ENCODE data around the gene ANTXR1.

ANTXR1 gene

GRCh38 chr2:69209482-69209881, 196.5 kb downstream of the ANTXR1 start:
- Histone ChIP-seq H2AFZ (ENCODE audit: low read length) (no peak overlapping the region), H3K79me2 (ENCODE audit: insufficient read depth, low read length) (no peaks in the 10 kb centered on the region), H3K27me3 (ENCODE audit: insufficient read depth, low read length, poor library complexity, severe bottlenecking) (no peaks in the 10 kb centered on the region), H3K9ac (ENCODE audit: low read depth, low read length, poor library complexity, severe bottlenecking) (no peak overlapping the region), H3K9me2 (replicated peaks; ENCODE audit: low read depth, low read length) (no peaks in the 10 kb centered on the region), H3K4me1 (ENCODE audit: insufficient read depth, low read length, poor library complexity, severe bottlenecking) (peaks cover 6% of the 10 kb centered on the region), H3K4me2 (ENCODE audit: low read depth, low read length, poor library complexity, severe bottlenecking) (no peak overlapping the region), H3K36me3 (ENCODE audit: insufficient read depth, low read length) (no peaks in the 10 kb centered on the region; the same call in 1 of the 2 replicates), H3K4me3 (ENCODE audit: low read length, poor library complexity, severe bottlenecking) (no peak overlapping the region), H3F3A (ENCODE audit: low read depth) (no peaks in the 10 kb centered on the region), H4K20me1 (ENCODE audit: insufficient read depth, low read length, poor library complexity, severe bottlenecking) (no peaks in the 10 kb centered on the region), H3K9me3 (ENCODE audit: insufficient read depth, low read depth, low read length) (no peaks in the 10 kb centered on the region)
- TF ChIP-seq EZH2phosphoT487 (IDR thresholded peaks at IDR 0.05; ENCODE audit: borderline replicate concordance) (no peak), CTCF (conservative IDR thresholded peaks at IDR 0.05; ENCODE audit: low read length) (no peak)

DNA sequence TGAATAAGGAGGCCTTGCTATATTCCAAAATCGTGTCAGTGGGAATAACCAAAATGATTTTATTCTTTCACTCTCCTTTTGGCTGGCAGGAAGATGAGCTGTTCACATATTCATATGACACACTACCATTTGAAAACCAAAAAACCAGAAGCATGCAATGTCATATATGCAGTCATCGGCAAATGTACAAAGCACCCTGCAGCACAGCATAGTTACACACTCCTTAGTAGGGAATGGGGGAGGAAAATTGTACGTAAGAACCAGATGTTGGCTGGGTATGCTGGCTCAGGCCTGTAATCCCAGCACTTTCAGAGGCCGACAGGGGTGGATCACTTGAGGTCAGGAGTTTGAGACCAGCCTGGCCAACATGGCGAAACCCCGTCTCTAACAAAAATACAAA, 197.4 kb downstream of the ANTXR1 start:
- Histone ChIP-seq H3F3A (ENCODE audit: low read depth) (no peaks in the 10 kb centered on the region), H4K20me1 (ENCODE audit: insufficient read depth, low read length, poor library complexity, severe bottlenecking) (no peaks in the 10 kb centered on the region), H3K36me3 (ENCODE audit: insufficient read depth, low read length) (no peaks in the 10 kb centered on the region), H3K4me3 (ENCODE audit: low read length, poor library complexity, severe bottlenecking) (no peak overlapping the region), H2AFZ (ENCODE audit: low read length) (no peak overlapping the region), H3K4me2 (ENCODE audit: low read depth, low read length, poor library complexity, severe bottlenecking) (no peak overlapping the region), H3K9me3 (ENCODE audit: insufficient read depth, low read depth, low read length) (no peaks in the 10 kb centered on the region), H3K9me2 (replicated peaks; ENCODE audit: low read depth, low read length) (no peaks in the 10 kb centered on the region), H3K4me1 (ENCODE audit: insufficient read depth, low read length, poor library complexity, severe bottlenecking) (peaks cover 15% of the 10 kb centered on the region), H3K27me3 (ENCODE audit: insufficient read depth, low read length, poor library complexity, severe bottlenecking) (no peaks in the 10 kb centered on the region), H3K79me2 (ENCODE audit: insufficient read depth, low read length) (no peaks in the 10 kb centered on the region), H3K9ac (ENCODE audit: low read depth, low read length, poor library complexity, severe bottlenecking) (no peak overlapping the region)
- no peak for TF ChIP-seq EZH2phosphoT487 (IDR thresholded peaks at IDR 0.05; ENCODE audit: borderline replicate concordance)

- no peak for TF ChIP-seq CTCF (conservative IDR thresholded peaks at IDR 0.05; ENCODE audit: low read length)
- no peak for TF ChIP-seq EZH2phosphoT487 (IDR thresholded peaks at IDR 0.05; ENCODE audit: borderline replicate concordance)
- no peaks in the 10 kb centered on the region for H3K9me3 ChIP-seq (ENCODE audit: insufficient read depth, low read depth, low read length)
- H3K9me2 ChIP-seq (replicated peaks; ENCODE audit: low read depth, low read length), result no peaks in the 10 kb centered on the region
- no peak overlapping the region for H3K4me2 ChIP-seq (ENCODE audit: low read depth, low read length, poor library complexity, severe bottlenecking)
- H3K27me3 ChIP-seq (ENCODE audit: insufficient read depth, low read length, poor library complexity, severe bottlenecking), result no peaks in the 10 kb centered on the region
- H2AFZ ChIP-seq (ENCODE audit: low read length), result no peak overlapping the region
- H3K36me3 ChIP-seq (ENCODE audit: insufficient read depth, low read length), result no peaks in the 10 kb centered on the region
- peaks cover 21% of the 10 kb centered on the region for H3K4me1 ChIP-seq (ENCODE audit: insufficient read depth, low read length, poor library complexity, severe bottlenecking)
- no peaks in the 10 kb centered on the region for H4K20me1 ChIP-seq (ENCODE audit: insufficient read depth, low read length, poor library complexity, severe bottlenecking)
- H3F3A ChIP-seq (ENCODE audit: low read depth), result no peaks in the 10 kb centered on the region
- H3K4me3 ChIP-seq (ENCODE audit: low read length, poor library complexity, severe bottlenecking), result no peak overlapping the region
- no peak overlapping the region for H3K9ac ChIP-seq (ENCODE audit: low read depth, low read length, poor library complexity, severe bottlenecking)
- no peaks in the 10 kb centered on the region for H3K79me2 ChIP-seq (ENCODE audit: insufficient read depth, low read length)
These were observed 198.1 kb downstream of the ANTXR1 start for GRCh38 chr2:69211048-69211447.

GRCh38 chr2:69211686-69212085, 198.7 kb downstream of the ANTXR1 start:
- Histone ChIP-seq H3K4me1 (ENCODE audit: insufficient read depth, low read length, poor library complexity, severe bottlenecking) (peaks cover 28% of the 10 kb centered on the region), H3K36me3 (ENCODE audit: insufficient read depth, low read length) (no peaks in the 10 kb centered on the region), H3K27me3 (ENCODE audit: insufficient read depth, low read length, poor library complexity, severe bottlenecking) (no peaks in the 10 kb centered on the region), H3K4me2 (ENCODE audit: low read depth, low read length, poor library complexity, severe bottlenecking) (no peak overlapping the region), H3F3A (ENCODE audit: low read depth) (no peaks in the 10 kb centered on the region), H3K4me3 (ENCODE audit: low read length, poor library complexity, severe bottlenecking) (no peak overlapping the region), H3K79me2 (ENCODE audit: insufficient read depth, low read length) (no peaks in the 10 kb centered on the region), H3K9me2 (replicated peaks; ENCODE audit: low read depth, low read length) (no peaks in the 10 kb centered on the region), H3K9me3 (ENCODE audit: insufficient read depth, low read depth, low read length) (no peaks in the 10 kb centered on the region), H2AFZ (ENCODE audit: low read length) (no peak overlapping the region), H3K9ac (ENCODE audit: low read depth, low read length, poor library complexity, severe bottlenecking) (no peak overlapping the region), H4K20me1 (ENCODE audit: insufficient read depth, low read length, poor library complexity, severe bottlenecking) (no peaks in the 10 kb centered on the region)
- TF ChIP-seq CTCF (conservative IDR thresholded peaks at IDR 0.05; ENCODE audit: low read length) (no peak), EZH2phosphoT487 (IDR thresholded peaks at IDR 0.05; ENCODE audit: borderline replicate concordance) (no peak)
